ENCODE measurements around the gene MMP3.

DNA sequence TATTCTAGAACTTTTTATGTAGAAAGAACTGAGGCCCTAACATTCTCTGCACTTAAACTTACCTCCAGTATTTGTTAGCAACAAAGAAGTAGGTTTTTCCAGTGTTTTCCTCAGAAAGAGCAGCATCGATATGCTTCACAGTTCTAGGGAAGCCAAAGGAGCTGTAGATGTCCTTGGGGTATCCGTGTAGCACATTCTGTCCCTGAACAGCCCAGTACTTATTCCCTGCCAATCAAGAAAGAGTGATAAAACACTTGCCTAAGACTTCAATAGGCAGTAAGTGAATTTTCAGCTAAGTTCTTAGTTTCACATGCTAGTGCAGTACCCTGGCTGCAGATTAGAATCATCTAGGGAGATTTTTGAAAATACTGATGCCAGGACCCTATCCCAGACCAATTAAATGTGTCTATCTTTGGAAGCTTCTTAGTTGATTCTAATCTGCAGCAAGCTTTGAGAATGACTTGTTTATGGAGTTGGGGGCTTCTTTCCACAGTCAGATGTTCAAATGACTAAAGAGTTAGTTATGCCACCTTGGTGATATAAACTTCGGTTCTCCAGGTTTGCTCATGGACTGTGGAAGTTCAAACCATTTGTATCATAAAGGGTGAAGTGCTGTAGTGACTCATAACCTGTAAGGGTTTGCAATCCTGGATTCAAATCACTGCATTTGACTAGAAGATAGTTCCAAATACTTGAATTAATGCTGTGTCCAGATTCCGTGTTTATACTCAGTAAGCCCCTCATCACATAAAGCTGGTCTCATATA is 52.0 kb downstream of the MMP3 start:
- TF ChIP-seq, protein P1, sequence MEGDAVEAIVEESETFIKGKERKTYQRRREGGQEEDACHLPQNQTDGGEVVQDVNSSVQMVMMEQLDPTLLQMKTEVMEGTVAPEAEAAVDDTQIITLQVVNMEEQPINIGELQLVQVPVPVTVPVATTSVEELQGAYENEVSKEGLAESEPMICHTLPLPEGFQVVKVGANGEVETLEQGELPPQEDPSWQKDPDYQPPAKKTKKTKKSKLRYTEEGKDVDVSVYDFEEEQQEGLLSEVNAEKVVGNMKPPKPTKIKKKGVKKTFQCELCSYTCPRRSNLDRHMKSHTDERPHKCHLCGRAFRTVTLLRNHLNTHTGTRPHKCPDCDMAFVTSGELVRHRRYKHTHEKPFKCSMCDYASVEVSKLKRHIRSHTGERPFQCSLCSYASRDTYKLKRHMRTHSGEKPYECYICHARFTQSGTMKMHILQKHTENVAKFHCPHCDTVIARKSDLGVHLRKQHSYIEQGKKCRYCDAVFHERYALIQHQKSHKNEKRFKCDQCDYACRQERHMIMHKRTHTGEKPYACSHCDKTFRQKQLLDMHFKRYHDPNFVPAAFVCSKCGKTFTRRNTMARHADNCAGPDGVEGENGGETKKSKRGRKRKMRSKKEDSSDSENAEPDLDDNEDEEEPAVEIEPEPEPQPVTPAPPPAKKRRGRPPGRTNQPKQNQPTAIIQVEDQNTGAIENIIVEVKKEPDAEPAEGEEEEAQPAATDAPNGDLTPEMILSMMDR (IDR thresholded peaks at IDR 0.05; ENCODE audit: low read depth, low read length, missing input control) = no peak
- TF ChIP-seq REST (IDR thresholded peaks at IDR 0.05) (no peak), EGR1 (IDR thresholded peaks at IDR 0.05; ENCODE audit: low read depth in 2 of 2) (no peak), GABPA (IDR thresholded peaks at IDR 0.05 in 1 of 2, conservative IDR thresholded peaks at IDR 0.05 in 1 of 2) (no peak)

Data from liver (tissue), 3 donors.